Measurements from ENCODE around the gene ZFP69.

The ZFP69 gene

GRCh38 chr1:40532062-40532389 is 54.9 kb downstream of the ZFP69 start:
- Histone ChIP-seq H3K36me3 (ENCODE audit: control insufficient read depth in 2 of 2, insufficient read depth in 1 of 2, low read length in 2 of 2) (peaks cover 4 to 13% of the 10 kb centered on the region in 2 experiments; a peak in 2 of 3 replicates), H3K4me1 (ENCODE audit: control insufficient read depth, insufficient read depth, low read length) (no peaks in the 10 kb centered on the region), H3K9me3 (ENCODE audit: control insufficient read depth, insufficient read depth, low read depth, low read length) (no peaks in the 10 kb centered on the region), H3K4me3 (ENCODE audit: low read depth, low read length) (peak overlapping the region; percentile 66), H3K27ac (ENCODE audit: extremely low read depth, low read depth, low read length) (peak overlapping the region; percentile 38; the same call in 1 of the 2 replicates)
- POLR2A ChIA-PET: interaction anchor here (0.6 to 2.4 kb wide), 11 partner anchors 20 to 447 kb away, joined by 3 to 17 read pairs (median 4); partner anchors contain the start of genes CTPS1, EXO5, NFYC and ZFP69
- 0 out of 2 replicates have a peak, but pooled peaks have one; percentile 21 for TF ChIP-seq ZBTB48 (tag by site-specific recombination; IDR thresholded peaks at IDR 0.05)
- no peak for TF ChIP-seq ZNF510 (tag by site-specific recombination; IDR thresholded peaks at IDR 0.05; ENCODE audit: insufficient replicate concordance)
- TF ChIP-seq ZNF202 (tag by site-specific recombination; IDR thresholded peaks at IDR 0.05; ENCODE audit: borderline replicate concordance): no peak
- TF ChIP-seq, protein P1, sequence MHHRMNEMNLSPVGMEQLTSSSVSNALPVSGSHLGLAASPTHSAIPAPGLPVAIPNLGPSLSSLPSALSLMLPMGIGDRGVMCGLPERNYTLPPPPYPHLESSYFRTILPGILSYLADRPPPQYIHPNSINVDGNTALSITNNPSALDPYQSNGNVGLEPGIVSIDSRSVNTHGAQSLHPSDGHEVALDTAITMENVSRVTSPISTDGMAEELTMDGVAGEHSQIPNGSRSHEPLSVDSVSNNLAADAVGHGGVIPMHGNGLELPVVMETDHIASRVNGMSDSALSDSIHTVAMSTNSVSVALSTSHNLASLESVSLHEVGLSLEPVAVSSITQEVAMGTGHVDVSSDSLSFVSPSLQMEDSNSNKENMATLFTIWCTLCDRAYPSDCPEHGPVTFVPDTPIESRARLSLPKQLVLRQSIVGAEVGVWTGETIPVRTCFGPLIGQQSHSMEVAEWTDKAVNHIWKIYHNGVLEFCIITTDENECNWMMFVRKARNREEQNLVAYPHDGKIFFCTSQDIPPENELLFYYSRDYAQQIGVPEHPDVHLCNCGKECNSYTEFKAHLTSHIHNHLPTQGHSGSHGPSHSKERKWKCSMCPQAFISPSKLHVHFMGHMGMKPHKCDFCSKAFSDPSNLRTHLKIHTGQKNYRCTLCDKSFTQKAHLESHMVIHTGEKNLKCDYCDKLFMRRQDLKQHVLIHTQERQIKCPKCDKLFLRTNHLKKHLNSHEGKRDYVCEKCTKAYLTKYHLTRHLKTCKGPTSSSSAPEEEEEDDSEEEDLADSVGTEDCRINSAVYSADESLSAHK (tag by site-specific recombination; IDR thresholded peaks at IDR 0.05): 0 out of 2 replicates have a peak, but pooled peaks have one; percentile 30
- TF ChIP-seq, protein P2, sequence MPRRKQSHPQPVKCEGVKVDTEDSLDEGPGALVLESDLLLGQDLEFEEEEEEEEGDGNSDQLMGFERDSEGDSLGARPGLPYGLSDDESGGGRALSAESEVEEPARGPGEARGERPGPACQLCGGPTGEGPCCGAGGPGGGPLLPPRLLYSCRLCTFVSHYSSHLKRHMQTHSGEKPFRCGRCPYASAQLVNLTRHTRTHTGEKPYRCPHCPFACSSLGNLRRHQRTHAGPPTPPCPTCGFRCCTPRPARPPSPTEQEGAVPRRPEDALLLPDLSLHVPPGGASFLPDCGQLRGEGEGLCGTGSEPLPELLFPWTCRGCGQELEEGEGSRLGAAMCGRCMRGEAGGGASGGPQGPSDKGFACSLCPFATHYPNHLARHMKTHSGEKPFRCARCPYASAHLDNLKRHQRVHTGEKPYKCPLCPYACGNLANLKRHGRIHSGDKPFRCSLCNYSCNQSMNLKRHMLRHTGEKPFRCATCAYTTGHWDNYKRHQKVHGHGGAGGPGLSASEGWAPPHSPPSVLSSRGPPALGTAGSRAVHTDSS (tag by site-specific recombination; IDR thresholded peaks at IDR 0.05): no peak
- no peak for TF ChIP-seq TCF7L2 (IDR thresholded peaks at IDR 0.05; ENCODE audit: borderline replicate concordance, low read depth, low read length)
- CTCF ChIA-PET: interaction anchor here (0.6 to 1.8 kb wide), 29 partner anchors 9 to 1525 kb away, joined by 3 to 16 read pairs (median 4); partner anchors contain the start of genes EXO5, PPT1 and ZFP69B

- Histone ChIP-seq H3K27ac (ENCODE audit: extremely low read depth, low read depth, low read length) (no peak overlapping the region), H3K4me1 (ENCODE audit: control insufficient read depth, insufficient read depth, low read length) (no peaks in the 10 kb centered on the region)
Observed at GRCh38 chr1:40532844-40533424, 55.8 kb downstream of the ZFP69 start.

More at GRCh38 chr1:40532844-40533424, 55.8 kb downstream of the ZFP69 start:
- no peak overlapping the region for H3K4me3 ChIP-seq (ENCODE audit: low read depth, low read length)
- H3K9me3 ChIP-seq (ENCODE audit: control insufficient read depth, insufficient read depth, low read depth, low read length): no peaks in the 10 kb centered on the region
- POLR2A ChIA-PET: interaction anchor here (1.0 to 2.4 kb wide), 3 partner anchors 24 to 159 kb away, joined by 4 to 17 read pairs (median 17); partner anchors contain the start of genes EXO5, NFYC and ZFP69B
- TF ChIP-seq, protein P3, sequence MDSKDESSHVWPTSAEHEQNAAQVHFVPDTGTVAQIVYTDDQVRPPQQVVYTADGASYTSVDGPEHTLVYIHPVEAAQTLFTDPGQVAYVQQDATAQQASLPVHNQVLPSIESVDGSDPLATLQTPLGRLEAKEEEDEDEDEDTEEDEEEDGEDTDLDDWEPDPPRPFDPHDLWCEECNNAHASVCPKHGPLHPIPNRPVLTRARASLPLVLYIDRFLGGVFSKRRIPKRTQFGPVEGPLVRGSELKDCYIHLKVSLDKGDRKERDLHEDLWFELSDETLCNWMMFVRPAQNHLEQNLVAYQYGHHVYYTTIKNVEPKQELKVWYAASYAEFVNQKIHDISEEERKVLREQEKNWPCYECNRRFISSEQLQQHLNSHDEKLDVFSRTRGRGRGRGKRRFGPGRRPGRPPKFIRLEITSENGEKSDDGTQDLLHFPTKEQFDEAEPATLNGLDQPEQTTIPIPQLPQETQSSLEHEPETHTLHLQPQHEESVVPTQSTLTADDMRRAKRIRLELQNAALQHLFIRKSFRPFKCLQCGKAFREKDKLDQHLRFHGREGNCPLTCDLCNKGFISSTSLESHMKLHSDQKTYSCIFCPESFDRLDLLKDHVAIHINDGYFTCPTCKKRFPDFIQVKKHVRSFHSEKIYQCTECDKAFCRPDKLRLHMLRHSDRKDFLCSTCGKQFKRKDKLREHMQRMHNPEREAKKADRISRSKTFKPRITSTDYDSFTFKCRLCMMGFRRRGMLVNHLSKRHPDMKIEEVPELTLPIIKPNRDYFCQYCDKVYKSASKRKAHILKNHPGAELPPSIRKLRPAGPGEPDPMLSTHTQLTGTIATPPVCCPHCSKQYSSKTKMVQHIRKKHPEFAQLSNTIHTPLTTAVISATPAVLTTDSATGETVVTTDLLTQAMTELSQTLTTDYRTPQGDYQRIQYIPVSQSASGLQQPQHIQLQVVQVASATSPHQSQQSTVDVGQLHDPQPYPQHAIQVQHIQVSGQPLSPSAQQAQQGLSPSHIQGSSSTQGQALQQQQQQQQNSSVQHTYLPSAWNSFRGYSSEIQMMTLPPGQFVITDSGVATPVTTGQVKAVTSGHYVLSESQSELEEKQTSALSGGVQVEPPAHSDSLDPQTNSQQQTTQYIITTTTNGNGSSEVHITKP (tag by site-specific recombination; IDR thresholded peaks at IDR 0.05): peak; percentile 19; the same call in 1 of the 2 replicates
- TF ChIP-seq, protein P4, sequence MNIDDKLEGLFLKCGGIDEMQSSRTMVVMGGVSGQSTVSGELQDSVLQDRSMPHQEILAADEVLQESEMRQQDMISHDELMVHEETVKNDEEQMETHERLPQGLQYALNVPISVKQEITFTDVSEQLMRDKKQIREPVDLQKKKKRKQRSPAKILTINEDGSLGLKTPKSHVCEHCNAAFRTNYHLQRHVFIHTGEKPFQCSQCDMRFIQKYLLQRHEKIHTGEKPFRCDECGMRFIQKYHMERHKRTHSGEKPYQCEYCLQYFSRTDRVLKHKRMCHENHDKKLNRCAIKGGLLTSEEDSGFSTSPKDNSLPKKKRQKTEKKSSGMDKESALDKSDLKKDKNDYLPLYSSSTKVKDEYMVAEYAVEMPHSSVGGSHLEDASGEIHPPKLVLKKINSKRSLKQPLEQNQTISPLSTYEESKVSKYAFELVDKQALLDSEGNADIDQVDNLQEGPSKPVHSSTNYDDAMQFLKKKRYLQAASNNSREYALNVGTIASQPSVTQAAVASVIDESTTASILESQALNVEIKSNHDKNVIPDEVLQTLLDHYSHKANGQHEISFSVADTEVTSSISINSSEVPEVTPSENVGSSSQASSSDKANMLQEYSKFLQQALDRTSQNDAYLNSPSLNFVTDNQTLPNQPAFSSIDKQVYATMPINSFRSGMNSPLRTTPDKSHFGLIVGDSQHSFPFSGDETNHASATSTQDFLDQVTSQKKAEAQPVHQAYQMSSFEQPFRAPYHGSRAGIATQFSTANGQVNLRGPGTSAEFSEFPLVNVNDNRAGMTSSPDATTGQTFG (tag by site-specific recombination; IDR thresholded peaks at IDR 0.05; ENCODE audit: borderline replicate concordance): no peak
- no peak for TF ChIP-seq ZNF521 (tag by site-specific recombination; IDR thresholded peaks at IDR 0.05)
- TF ChIP-seq, protein P5, sequence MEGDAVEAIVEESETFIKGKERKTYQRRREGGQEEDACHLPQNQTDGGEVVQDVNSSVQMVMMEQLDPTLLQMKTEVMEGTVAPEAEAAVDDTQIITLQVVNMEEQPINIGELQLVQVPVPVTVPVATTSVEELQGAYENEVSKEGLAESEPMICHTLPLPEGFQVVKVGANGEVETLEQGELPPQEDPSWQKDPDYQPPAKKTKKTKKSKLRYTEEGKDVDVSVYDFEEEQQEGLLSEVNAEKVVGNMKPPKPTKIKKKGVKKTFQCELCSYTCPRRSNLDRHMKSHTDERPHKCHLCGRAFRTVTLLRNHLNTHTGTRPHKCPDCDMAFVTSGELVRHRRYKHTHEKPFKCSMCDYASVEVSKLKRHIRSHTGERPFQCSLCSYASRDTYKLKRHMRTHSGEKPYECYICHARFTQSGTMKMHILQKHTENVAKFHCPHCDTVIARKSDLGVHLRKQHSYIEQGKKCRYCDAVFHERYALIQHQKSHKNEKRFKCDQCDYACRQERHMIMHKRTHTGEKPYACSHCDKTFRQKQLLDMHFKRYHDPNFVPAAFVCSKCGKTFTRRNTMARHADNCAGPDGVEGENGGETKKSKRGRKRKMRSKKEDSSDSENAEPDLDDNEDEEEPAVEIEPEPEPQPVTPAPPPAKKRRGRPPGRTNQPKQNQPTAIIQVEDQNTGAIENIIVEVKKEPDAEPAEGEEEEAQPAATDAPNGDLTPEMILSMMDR (tag by site-specific recombination; IDR thresholded peaks at IDR 0.05): peak; percentile 55; the same call in 1 of the 2 replicates
- peak; percentile 30 for TF ChIP-seq ZNF654 (tag by site-specific recombination; IDR thresholded peaks at IDR 0.05; ENCODE audit: low read depth)
- TF ChIP-seq ZNF660 (tag by site-specific recombination; IDR thresholded peaks at IDR 0.05): peak; percentile 47; the same call in 1 of the 2 replicates
- 0 out of 2 replicates have a peak, but pooled peaks have one; percentile 15 for TF ChIP-seq ZNF366 (tag by site-specific recombination; conservative IDR thresholded peaks at IDR 0.05)
- peak; percentile 19; the same call in 1 of the 2 replicates for TF ChIP-seq ZSCAN30 (tag by site-specific recombination; IDR thresholded peaks at IDR 0.05)
- peak; percentile 56 for TF ChIP-seq ZBTB17 (tag by site-specific recombination; IDR thresholded peaks at IDR 0.05)
- CTCF ChIA-PET: interaction anchor here (0.6 to 1.8 kb wide), 38 partner anchors 8 to 743 kb away, joined by 3 to 16 read pairs (median 4); partner anchors contain the start of genes EXO5 and ZFP69B
- peaks cover 4 to 13% of the 10 kb centered on the region in 2 experiments; a peak in 2 of 3 replicates for H3K36me3 ChIP-seq (ENCODE audit: control insufficient read depth in 2 of 2, insufficient read depth in 1 of 2, low read length in 2 of 2)
